GM12875 (cell line): ENCODE results near the gene PDE4D.

Experiments
- H3K4me3 ChIP-seq: one replicate; pipeline ENCODE4 v1.5.1; 2011; ENCODE audit warnings: low read depth, low read length, control low read depth
- CTCF ChIP-seq: IDR thresholded peaks from 2 replicates; pipeline ENCODE4 v1.5.1; 2011; ENCODE audit warnings: low read depth, mild to moderate bottlenecking, control low read depth, inconsistent platforms, low read length, moderate library complexity, borderline replicate concordance; ENCODE audit not compliant: insufficient read depth

Gene PDE4D

GRCh38 chr5:58946230-58946629, 947.3 kb downstream of the PDE4D start:
- TF ChIP-seq CTCF = no peak
- H3K4me3 ChIP-seq = no peak overlapping the region

GRCh38 chr5:58944221-58944620, 949.3 kb downstream of the PDE4D start:
- no peak for TF ChIP-seq CTCF
- no peak overlapping the region for H3K4me3 ChIP-seq

- no peak for TF ChIP-seq CTCF
- H3K4me3 ChIP-seq = no peak overlapping the region
Measured at GRCh38 chr5:58940446-58940845, 953.1 kb downstream of the PDE4D start.

- H3K4me3 ChIP-seq = no peak overlapping the region
- no peak for TF ChIP-seq CTCF
Measured at GRCh38 chr5:58939664-58940063, 953.9 kb downstream of the PDE4D start.

GRCh38 chr5:58938563-58939424, 954.7 kb downstream of the PDE4D start:
- TF ChIP-seq CTCF = no peak
- no peak overlapping the region for H3K4me3 ChIP-seq

GRCh38 chr5:58937031-58937681, 956.4 kb downstream of the PDE4D start:
- no peak overlapping the region for H3K4me3 ChIP-seq
- no peak for TF ChIP-seq CTCF
